SU-DHL-6 (cell line): ENCODE results near the gene FAF2.

Source experiments
- EZH2phosphoT487 ChIP-seq: fragments of 200-600 bp; sonication (generic), shearing (Covaris generic); conservative IDR thresholded peaks from 2 replicates; pipeline ENCODE4 v1.6.1; 2018; ENCODE audit warnings: mild to moderate bottlenecking, antibody characterized with exemption, low read length, moderate library complexity, mixed read lengths
- TF ChIP-seq, protein P1 (sequence below): fragments of 200-600 bp; sonication (generic); IDR thresholded peaks from one replicate; pipeline ENCODE4 v1.5.1; 2017; ENCODE audit warnings: antibody characterized with exemption, mild to moderate bottlenecking, low read length, moderate library complexity; ENCODE audit not compliant: insufficient read depth, poor library complexity, severe bottlenecking

DNA sequence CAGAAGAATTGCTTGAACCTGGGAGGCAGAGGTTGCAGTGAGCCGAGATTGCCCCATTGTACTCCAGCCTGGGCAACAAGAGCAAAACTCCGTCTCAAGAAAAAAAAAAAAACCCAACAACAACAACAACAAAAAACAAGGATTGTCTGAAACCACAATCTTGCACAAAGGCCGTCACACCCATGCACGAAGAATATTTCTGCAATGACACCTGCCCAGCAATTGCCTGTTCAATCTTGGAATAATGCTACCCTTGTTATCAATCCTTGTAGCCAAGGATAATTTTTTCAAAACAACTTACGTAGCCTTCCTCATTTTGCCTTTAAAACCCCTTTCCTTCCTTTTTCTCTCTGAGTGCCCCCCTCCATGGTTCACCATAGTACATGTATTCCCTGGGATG is 28.1 kb upstream of the FAF2 start:
- TF ChIP-seq, protein P1, sequence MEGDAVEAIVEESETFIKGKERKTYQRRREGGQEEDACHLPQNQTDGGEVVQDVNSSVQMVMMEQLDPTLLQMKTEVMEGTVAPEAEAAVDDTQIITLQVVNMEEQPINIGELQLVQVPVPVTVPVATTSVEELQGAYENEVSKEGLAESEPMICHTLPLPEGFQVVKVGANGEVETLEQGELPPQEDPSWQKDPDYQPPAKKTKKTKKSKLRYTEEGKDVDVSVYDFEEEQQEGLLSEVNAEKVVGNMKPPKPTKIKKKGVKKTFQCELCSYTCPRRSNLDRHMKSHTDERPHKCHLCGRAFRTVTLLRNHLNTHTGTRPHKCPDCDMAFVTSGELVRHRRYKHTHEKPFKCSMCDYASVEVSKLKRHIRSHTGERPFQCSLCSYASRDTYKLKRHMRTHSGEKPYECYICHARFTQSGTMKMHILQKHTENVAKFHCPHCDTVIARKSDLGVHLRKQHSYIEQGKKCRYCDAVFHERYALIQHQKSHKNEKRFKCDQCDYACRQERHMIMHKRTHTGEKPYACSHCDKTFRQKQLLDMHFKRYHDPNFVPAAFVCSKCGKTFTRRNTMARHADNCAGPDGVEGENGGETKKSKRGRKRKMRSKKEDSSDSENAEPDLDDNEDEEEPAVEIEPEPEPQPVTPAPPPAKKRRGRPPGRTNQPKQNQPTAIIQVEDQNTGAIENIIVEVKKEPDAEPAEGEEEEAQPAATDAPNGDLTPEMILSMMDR, result no peak
- no peak for TF ChIP-seq EZH2phosphoT487
